ENCODE measurements around the gene ING4.

The ING4 gene

GRCh38 chr12:6699259-6699988 lies 36.5 kb upstream of the ING4 start:
- TF ChIP-seq CTCF (IDR thresholded peaks at IDR 0.05; ENCODE audit: borderline replicate concordance, insufficient read depth, low read depth, low read length) = no peak
- H3K4me3 ChIP-seq (ENCODE audit: low read depth, low read length) = no peak overlapping the region

- no peak for TF ChIP-seq CTCF (IDR thresholded peaks at IDR 0.05; ENCODE audit: borderline replicate concordance, insufficient read depth, low read depth, low read length)
- H3K4me3 ChIP-seq (ENCODE audit: low read depth, low read length) = no peak overlapping the region
Measured at GRCh38 chr12:6698352-6699046, 35.6 kb upstream of the ING4 start.

- no peak overlapping the region for H3K4me3 ChIP-seq (ENCODE audit: low read depth, low read length)
- TF ChIP-seq CTCF (IDR thresholded peaks at IDR 0.05; ENCODE audit: borderline replicate concordance, insufficient read depth, low read depth, low read length) = peak; percentile 64
Measured at GRCh38 chr12:6697584-6698351, 34.8 kb upstream of the ING4 start.

GRCh38 chr12:6696690-6697583 lies 34.0 kb upstream of the ING4 start:
- no peak for TF ChIP-seq CTCF (IDR thresholded peaks at IDR 0.05; ENCODE audit: borderline replicate concordance, insufficient read depth, low read depth, low read length)
- no peak overlapping the region for H3K4me3 ChIP-seq (ENCODE audit: low read depth, low read length)

- H3K4me3 ChIP-seq (ENCODE audit: low read depth, low read length) = no peak overlapping the region
- no peak for TF ChIP-seq CTCF (IDR thresholded peaks at IDR 0.05; ENCODE audit: borderline replicate concordance, insufficient read depth, low read depth, low read length)
Measured at GRCh38 chr12:6695313-6696045, 32.6 kb upstream of the ING4 start.

GRCh38 chr12:6694701-6695100 lies 31.8 kb upstream of the ING4 start:
- TF ChIP-seq CTCF (IDR thresholded peaks at IDR 0.05; ENCODE audit: borderline replicate concordance, insufficient read depth, low read depth, low read length) = no peak
- no peak overlapping the region for H3K4me3 ChIP-seq (ENCODE audit: low read depth, low read length)
